HG03571 (cell line): Measurements from ENCODE around the gene TFEB.

Experiments used
- ATAC-seq: cut with Tn5 transposase; IDR thresholded peaks from one replicate; pipeline ENCODE4 v1.9.1; 2021; ENCODE audit not compliant: unreplicated experiment

TFEB gene

DNA sequence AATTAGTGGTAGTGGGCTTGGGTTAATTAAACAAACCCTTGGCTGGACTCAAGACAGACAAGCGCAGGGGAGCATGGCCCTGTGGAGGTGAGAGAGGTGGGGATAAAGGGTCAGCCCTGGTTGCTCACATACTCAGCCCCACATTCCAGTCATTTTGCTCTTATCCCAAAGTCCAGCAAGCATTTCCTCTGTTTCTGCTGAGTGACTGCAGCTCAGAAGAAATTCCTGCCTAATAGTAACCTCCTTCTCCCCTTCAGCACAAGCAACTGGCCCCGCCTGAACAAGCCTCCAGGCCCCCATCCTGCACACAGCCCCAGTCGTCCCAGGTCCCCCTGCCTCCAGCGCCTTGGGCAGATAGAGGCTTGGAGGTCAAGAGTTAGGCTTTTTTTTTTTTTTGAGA lies 3.6 kb upstream of the TFEB start:
- no peak for ATAC-seq

GRCh38 chr6:41737591-41738130 lies 2.3 kb upstream of the TFEB start:
- ATAC-seq, result no peak

- no peak for ATAC-seq
Measured at GRCh38 chr6:41736800-41737555, 1.6 kb upstream of the TFEB start.

GRCh38 chr6:41736186-41736733 lies 852 bp upstream of the TFEB start:
- no peak for ATAC-seq

DNA sequence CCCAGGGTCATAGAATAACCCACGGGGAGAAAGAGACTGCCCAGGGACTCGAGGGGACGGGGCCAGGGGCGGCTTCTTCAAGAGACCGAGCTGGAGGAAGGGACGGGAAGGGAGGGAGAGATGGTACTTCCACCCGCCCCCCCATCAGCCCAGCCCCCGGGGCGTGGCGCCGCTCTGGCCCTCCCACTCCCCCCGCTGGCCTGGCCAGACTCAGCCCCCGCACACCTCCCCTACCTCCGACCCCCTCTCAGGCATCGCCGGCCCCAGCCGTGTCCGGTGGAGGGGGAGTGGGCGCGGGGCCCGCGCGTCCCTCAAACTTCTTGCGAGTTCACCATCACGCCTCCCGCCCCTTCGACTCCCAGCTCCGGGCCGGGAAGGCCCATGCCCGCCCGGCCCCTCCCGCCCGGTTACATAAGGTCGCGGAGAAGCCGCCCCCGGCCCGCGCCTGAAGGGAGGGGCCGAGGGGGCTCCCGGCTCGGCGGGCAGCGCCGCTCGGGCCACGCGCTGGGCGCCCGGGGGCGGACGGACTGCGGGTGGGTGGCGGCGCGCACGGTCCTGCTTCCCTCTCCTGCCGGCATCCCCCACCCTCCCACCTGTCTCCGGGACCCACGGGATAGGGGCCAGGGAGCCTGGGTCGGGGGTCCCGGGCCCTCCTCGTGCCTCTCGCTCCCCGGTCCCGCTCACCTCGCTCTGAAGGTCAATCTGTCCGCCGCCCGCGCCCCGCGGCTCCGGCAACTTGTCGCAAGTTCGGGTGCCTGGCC lies 562 bp downstream of the TFEB start:
- ATAC-seq, result peak; percentile 15

GRCh38 chr6:41733707-41734665 lies 1.4 kb downstream of the TFEB start:
- peak; percentile 42 for ATAC-seq

DNA sequence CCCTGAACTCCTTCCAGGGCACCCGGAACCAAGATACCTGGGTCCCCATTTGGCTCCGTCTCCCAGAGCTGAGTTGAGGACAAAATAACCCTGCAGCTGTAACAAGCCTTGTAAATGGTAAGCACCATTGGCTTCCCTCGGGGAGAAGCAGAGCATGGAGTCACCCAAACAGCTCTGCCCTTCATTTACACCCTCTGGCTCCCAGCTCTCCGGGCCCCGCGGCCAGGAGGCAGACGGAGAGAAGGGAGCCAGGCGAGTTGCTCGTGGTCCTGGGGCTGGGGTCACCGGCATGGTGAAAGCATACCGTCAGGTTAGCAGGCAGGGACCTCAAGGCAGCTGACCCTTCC lies 2.1 kb downstream of the TFEB start:
- no peak for ATAC-seq

DNA sequence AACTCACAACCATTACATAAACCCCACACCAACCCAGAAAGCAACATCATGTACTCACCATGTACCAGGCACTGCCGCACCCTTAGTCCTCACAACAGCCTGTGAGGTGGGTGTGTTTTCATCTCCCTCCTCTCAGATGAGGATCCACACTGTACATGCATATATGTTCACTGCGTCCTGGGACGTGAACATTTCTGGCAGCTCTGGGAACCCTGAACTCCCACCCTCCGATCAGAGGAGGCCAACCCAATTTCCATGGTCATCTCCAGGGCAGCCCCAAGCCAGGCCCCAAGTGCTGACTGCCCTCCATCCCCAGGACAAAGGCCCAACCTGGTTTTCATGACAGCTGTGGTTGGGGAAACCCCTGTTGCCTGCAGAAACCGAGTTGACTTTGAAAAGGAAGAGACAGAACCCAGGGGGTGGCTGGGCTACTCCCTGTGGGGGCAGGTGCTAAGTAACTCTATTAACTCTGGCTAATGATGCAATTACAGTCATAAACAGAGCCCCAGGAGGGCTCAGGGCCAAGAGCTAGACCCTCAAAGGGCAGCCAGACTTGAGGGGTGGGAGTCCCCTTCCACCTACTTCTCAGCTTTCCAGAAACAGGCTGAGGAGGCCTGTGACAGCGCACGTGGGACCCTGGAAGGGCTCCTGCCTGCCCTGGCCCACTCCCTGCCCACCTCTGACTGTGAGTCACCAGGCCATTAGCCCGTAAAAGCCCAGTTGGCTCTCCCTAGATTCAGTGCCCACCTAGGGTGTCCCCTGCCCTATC lies 2.6 kb downstream of the TFEB start:
- ATAC-seq, result peak; percentile 24

- ATAC-seq, result no peak
Measured at GRCh38 chr6:41732149-41732548, 3.3 kb downstream of the TFEB start.

- no peak for ATAC-seq
Measured at GRCh38 chr6:41731561-41732086, 3.8 kb downstream of the TFEB start.

DNA sequence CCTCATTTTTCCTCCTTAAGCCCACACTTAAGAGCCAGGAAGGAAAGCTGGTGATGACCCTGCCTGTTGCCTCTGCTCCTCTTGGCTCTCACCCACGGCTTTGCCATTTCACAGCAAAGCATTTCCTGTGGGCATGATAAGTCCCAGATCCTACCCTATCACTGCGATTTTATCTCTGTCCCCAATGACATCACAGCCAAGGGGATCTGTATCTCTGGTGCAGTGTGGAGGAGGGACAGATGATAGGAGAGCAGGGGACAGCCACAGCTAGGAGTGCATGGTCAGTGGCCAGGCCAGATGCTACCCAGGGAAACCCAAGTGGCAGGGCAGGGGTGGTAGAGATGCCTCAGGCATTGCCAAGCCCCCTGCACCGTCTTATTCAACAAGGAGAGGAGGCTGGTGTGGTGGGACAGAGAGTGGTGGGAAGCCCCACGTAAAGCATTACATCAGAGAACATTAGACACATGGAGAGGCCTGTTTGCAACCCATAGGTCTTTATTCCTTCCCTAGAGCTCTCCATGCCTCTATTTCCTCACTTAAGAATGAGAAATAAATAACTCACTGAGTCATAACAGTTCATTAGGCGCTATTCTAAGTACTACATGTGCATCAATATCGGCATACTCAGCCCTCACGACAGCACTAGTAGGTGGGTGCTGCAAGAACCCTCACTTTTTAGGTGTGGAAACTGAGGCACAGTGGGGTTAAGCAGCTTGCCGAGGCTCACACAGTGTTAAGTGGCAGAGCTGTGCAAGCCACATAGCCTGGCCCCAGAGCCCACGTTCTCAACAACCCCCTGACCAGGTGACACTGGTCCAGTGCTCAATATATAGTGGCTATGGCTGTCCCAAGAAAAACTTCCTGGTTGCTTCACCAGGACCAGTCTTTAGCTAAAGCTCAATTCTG lies 4.6 kb downstream of the TFEB start:
- no peak for ATAC-seq

DNA sequence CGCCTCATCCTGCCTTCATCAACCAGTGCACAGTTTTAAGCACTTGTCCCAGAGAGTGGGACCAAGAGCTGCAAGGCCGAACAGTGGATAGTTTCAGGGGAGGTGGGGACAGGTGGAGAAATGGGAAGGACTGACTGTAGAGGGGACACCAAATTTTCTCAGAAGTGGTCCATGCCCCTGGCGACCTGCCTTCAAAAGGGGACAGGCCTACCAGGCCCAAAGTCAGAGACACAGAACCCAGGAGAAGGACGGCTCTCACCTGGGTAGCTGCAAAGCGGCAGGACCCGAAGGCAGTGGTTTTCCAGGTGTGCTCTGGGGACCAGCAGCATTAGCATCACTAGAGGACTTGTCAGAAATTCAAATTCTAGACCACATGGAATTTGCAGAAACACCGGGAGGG lies 5.8 kb downstream of the TFEB start:
- ATAC-seq, result no peak

DNA sequence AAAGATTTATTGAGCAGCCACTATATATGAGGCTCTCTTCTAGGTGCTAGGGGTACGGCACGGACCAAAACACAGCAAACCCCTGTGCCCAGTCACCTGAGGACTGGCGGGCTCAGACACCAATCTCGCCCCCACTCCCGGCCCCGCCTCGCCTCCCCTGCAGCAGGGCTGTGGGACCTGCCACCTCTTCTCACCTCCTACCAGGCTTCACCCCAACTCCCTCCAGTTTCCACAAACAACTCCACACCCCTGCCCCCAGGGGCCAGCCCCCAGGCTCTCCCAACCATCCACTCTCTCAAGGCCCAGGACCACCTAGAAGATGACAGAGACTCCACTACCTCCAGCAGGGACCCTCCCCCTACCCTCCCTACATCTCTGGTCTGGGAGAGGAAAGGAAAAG lies 6.5 kb downstream of the TFEB start:
- ATAC-seq, result no peak

- ATAC-seq, result no peak
Measured at GRCh38 chr6:41728073-41728936, 7.1 kb downstream of the TFEB start.

DNA sequence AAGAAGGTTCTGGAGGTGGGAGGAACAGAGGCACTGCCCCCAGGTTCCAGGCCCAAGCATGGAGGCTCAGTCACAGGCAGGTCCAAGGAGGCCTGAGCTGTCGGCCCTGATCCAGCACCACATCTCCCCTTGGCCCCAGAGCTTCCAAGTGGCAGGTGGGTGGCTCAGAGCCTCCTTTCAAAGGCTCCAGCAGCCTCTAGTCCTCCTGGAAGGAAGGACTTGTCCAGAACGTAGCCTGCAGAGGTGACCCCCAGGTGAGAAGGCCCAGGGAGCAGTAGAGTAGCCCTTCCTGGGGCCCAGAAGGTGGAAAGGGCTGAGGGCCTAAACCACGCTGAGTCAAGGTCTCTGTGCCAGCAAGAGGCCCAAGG lies 7.7 kb downstream of the TFEB start:
- ATAC-seq, result no peak

GRCh38 chr6:41726876-41727275 lies 8.5 kb downstream of the TFEB start:
- ATAC-seq, result no peak

- no peak for ATAC-seq
Measured at GRCh38 chr6:41724586-41725501, 10.6 kb downstream of the TFEB start.
